ENCODE data around the gene FXR1.

- TF ChIP-seq ZNF423 (CRISPR knock-in tag; IDR thresholded peaks at IDR 0.05) (no peak), NFE2L1 (CRISPR knock-in tag; IDR thresholded peaks at IDR 0.05) (no peak), CREB1 (CRISPR knock-in tag; IDR thresholded peaks at IDR 0.05) (no peak), FOXP4 (CRISPR knock-in tag; IDR thresholded peaks at IDR 0.05) (no peak), ZBTB21 (CRISPR knock-in tag; IDR thresholded peaks at IDR 0.05; ENCODE audit: borderline replicate concordance) (no peak), TP53 (CRISPR knock-in tag; IDR thresholded peaks at IDR 0.05) (no peak), PRDM15 (CRISPR knock-in tag; IDR thresholded peaks at IDR 0.05) (no peak), JUN (CRISPR knock-in tag; IDR thresholded peaks at IDR 0.05) (no peak), JAZF1 (CRISPR knock-in tag; IDR thresholded peaks at IDR 0.05) (no peak), ZNF121 (CRISPR knock-in tag; IDR thresholded peaks at IDR 0.05) (no peak), FOXK1 (CRISPR knock-in tag; IDR thresholded peaks at IDR 0.05) (no peak)
- TF ChIP-seq, protein P1, sequence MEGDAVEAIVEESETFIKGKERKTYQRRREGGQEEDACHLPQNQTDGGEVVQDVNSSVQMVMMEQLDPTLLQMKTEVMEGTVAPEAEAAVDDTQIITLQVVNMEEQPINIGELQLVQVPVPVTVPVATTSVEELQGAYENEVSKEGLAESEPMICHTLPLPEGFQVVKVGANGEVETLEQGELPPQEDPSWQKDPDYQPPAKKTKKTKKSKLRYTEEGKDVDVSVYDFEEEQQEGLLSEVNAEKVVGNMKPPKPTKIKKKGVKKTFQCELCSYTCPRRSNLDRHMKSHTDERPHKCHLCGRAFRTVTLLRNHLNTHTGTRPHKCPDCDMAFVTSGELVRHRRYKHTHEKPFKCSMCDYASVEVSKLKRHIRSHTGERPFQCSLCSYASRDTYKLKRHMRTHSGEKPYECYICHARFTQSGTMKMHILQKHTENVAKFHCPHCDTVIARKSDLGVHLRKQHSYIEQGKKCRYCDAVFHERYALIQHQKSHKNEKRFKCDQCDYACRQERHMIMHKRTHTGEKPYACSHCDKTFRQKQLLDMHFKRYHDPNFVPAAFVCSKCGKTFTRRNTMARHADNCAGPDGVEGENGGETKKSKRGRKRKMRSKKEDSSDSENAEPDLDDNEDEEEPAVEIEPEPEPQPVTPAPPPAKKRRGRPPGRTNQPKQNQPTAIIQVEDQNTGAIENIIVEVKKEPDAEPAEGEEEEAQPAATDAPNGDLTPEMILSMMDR (IDR thresholded peaks at IDR 0.05): no peak
- TF ChIP-seq, protein P2, sequence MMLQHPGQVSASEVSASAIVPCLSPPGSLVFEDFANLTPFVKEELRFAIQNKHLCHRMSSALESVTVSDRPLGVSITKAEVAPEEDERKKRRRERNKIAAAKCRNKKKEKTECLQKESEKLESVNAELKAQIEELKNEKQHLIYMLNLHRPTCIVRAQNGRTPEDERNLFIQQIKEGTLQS (CRISPR knock-in tag; conservative IDR thresholded peaks at IDR 0.05): no peak
- TF ChIP-seq, protein P3, sequence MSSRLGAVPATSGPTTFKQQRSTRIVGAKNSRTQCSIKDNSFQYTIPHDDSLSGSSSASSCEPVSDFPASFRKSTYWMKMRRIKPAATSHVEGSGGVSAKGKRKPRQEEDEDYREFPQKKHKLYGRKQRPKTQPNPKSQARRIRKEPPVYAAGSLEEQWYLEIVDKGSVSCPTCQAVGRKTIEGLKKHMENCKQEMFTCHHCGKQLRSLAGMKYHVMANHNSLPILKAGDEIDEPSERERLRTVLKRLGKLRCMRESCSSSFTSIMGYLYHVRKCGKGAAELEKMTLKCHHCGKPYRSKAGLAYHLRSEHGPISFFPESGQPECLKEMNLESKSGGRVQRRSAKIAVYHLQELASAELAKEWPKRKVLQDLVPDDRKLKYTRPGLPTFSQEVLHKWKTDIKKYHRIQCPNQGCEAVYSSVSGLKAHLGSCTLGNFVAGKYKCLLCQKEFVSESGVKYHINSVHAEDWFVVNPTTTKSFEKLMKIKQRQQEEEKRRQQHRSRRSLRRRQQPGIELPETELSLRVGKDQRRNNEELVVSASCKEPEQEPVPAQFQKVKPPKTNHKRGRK (CRISPR knock-in tag; IDR thresholded peaks at IDR 0.05; ENCODE audit: borderline replicate concordance): no peak
These were observed 16.9 kb downstream of the FXR1 start for GRCh38 chr3:180929376-180929775.
